HL-60 (cell line): ENCODE results near the gene EMID1.
A peak's percentile ranks its signal among the peaks of the same experiment; 100 is the strongest.

Source experiments
- DNase-seq, 2 experiments: peaks; one replicate each; pipeline ENCODE4 v3.0.0-alpha.2; 2010 to 2020; ENCODE audit warnings: low read depth in 1 of 2, low spot score in 1 of 2
- H3K27ac ChIP-seq: fragments of 250-450 bp; sonication (Bioruptor Pico); replicated peaks from 2 replicates; pipeline ENCODE4 v1.5.1; 2020; ENCODE audit warnings: mild to moderate bottlenecking, moderate library complexity
- H3K27me3 ChIP-seq: fragments of 250-450 bp; sonication (Bioruptor Pico); 2 replicates; pipeline ENCODE4 v1.5.1; 2021; ENCODE audit warnings: mild to moderate bottlenecking, moderate library complexity; ENCODE audit not compliant: insufficient read depth, poor library complexity, severe bottlenecking
- H3K4me3 ChIP-seq: replicated peaks from 2 replicates; pipeline ENCODE4 v1.5.1; 2011; ENCODE audit warnings: mild to moderate bottlenecking, control low read depth, low read length; ENCODE audit not compliant: insufficient read depth
- CTCF ChIP-seq: IDR thresholded peaks from one replicate; pipeline ENCODE4 v1.5.1; 2011; ENCODE audit warnings: low read length, control low read depth, inconsistent platforms; ENCODE audit not compliant: insufficient read depth
- GABPA ChIP-seq: IDR thresholded peaks from 2 replicates; pipeline ENCODE4 v1.6.1; 2012; ENCODE audit warnings: low read depth
- POLR2AphosphoS5 ChIP-seq: IDR thresholded peaks from 2 replicates; pipeline ENCODE4 v1.6.1; 2012; ENCODE audit warnings: low read depth
- REST ChIP-seq: IDR thresholded peaks from 2 replicates; pipeline ENCODE4 v1.6.1; 2012; ENCODE audit warnings: low read depth; ENCODE audit not compliant: insufficient replicate concordance
- SPI1 ChIP-seq: IDR thresholded peaks from 2 replicates; pipeline ENCODE4 v1.6.1; 2012; ENCODE audit warnings: low read depth, mild to moderate bottlenecking, borderline replicate concordance

The EMID1 gene

DNA sequence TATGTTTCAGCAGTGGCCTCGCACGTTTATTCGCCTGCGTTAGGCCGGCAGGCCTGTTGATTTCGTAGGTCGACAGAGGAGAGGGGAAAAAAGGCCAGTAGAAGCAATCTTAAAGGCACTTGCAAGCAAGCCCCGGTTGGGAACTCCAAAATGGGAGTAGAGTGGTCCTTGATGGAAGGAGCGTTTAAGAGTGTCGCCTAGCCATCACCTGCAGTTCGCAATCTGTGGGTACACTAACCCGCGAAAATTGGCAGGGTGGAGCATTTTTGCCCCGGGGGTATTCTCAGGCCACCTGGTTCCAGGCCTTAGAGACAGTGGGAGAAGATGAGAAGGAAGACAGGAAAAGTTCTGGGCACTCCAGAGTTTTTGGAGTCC lies 63.5 kb downstream of the EMID1 start:
- no peak for DNase-seq
- Histone ChIP-seq H3K27ac (peak overlapping the region; percentile 100), H3K4me3 (peak overlapping the region; percentile 82), H3K27me3 (no peaks in the 10 kb centered on the region)
- TF ChIP-seq REST (no peak), SPI1 (no peak), GABPA (no peak), POLR2AphosphoS5 (no peak)

DNA sequence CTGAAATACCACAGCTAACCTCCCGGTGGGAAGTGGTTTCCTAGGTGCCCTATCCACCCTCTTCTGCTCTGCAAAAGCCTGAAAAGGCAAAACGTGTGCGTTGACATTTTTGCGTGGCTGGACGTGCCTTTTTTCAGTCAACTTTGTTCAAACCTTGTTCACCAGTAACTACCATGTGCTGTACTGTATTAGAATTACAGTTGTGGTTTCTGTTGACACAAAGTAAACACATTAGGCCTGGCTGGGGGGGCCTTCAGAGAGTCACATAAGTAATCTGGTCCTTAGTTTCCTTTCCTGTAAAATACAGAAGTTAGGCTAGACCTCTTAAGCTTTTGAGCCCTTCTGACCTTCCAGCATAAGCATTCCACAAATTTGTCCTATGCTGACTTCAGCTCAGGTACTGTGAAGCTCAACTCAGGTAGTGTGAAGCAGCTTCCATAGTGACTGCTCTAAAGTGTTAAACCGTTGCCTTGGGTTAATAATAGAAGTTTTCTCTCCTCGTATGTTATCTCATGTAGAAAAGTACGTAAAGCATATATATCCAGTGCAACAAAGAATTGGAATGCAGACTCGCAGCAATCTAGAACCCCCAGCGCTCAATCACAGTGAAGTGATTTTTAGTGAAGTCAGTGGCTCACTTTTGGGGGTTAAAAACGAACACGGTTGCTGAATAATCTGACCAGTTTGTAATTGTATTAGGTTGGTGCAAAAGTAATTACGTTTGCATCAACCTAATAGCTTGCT lies 64.2 kb downstream of the EMID1 start:
- TF ChIP-seq POLR2AphosphoS5 (peak; percentile 26; the same call in 1 of the 2 replicates), REST (no peak)
- peak in 1 of 2 experiments; percentile 30 for DNase-seq
- Histone ChIP-seq H3K4me3 (peak overlapping the region; percentile 82), H3K27me3 (no peaks in the 10 kb centered on the region), H3K27ac (peak overlapping the region; percentile 100)

GRCh38 chr22:29270475-29271271 lies 65.0 kb downstream of the EMID1 start:
- TF ChIP-seq REST, result no peak
- no peak for TF ChIP-seq POLR2AphosphoS5
- TF ChIP-seq GABPA, result no peak
- no peak for TF ChIP-seq SPI1
- no peak for TF ChIP-seq CTCF
- H3K27me3 ChIP-seq, result no peaks in the 10 kb centered on the region
- peak in 1 of 2 experiments; percentile 48 for DNase-seq
- peak overlapping the region; percentile 100 for H3K27ac ChIP-seq
- H3K4me3 ChIP-seq, result peak overlapping the region; percentile 82

GRCh38 chr22:29272624-29273023 lies 66.9 kb downstream of the EMID1 start:
- DNase-seq, result no peak
- TF ChIP-seq REST (no peak), POLR2AphosphoS5 (no peak), GABPA (no peak), SPI1 (no peak), CTCF (no peak)
- Histone ChIP-seq H3K27ac (no peak overlapping the region), H3K27me3 (no peaks in the 10 kb centered on the region), H3K4me3 (no peak overlapping the region)
